HepG2 (cell line): ENCODE data around the gene FTCD. TPM values are rescaled to one million over a fixed set of nuclear protein-coding genes. Genes with fewer than 3 reads are reported as not detected.

ENCODE experiments used
- ATAC-seq: fragments of 200-7000 bp; cut with Tn5 transposase; 3 replicates; pipeline ENCODE4 v1.9.1; 2020; ENCODE audit warnings: mild to moderate bottlenecking, moderate library complexity
- BruUV-seq: library from RNA; stranded (reverse); fragments of 400-500 nt; replicated peaks from 2 replicates; lab custom pipeline; 2021; lab: Mats Ljungman, UMichigan
- CTCF ChIA-PET: fragments of 300-600 bp; formaldehyde crosslinking; extraction: SDS; loops from one replicate; lab custom pipeline; 2021; ENCODE audit warnings: low total read pairs, inconsistent platforms, low intra/inter-chr PET ratio; lab: Yijun Ruan, JAX
- POLR2A ChIA-PET: fragments of 350-600 bp; sonication (Branson Sonifier 250); formaldehyde crosslinking; loops from one replicate; lab custom pipeline; 2020; ENCODE audit warnings: antibody characterized with exemption, inconsistent platforms; lab: Yijun Ruan, JAX
- DNase-seq: peaks from one replicate; pipeline ENCODE4 v3.0.0-alpha.2; 2015; ENCODE audit warnings: low spot score
- FAIRE-seq: peaks from 3 replicates; lab custom pipeline; 2011; peaks lifted over from hg19 to GRCh38; lab: Jason Lieb, UNC
- H2AFZ ChIP-seq: one replicate; pipeline ENCODE4 v1.6.1; 2011; ENCODE audit warnings: low read length, inconsistent platforms
- H3K27ac ChIP-seq: fragments of 300-600 bp; 3 replicates; pipeline ENCODE4 v1.8.0; 2011; ENCODE audit warnings: mixed run types, mild to moderate bottlenecking, mixed read lengths, low read length, inconsistent platforms; ENCODE audit not compliant: insufficient read depth; ENCODE audit errors: extremely low read length
- H3K27me3 ChIP-seq, 2 experiments: fragments of 200-600 bp in 1 of 2; 2 replicates in 1 of 2; 3 replicates in 1 of 2; pipeline versions ENCODE4 v1.6.0 to v1.8.0; 2011; ENCODE audit warnings: low read length in 2 of 2, mild to moderate bottlenecking in 2 of 2, moderate library complexity in 2 of 2, inconsistent platforms in 1 of 2; ENCODE audit not compliant: insufficient read depth in 2 of 2, control insufficient read depth in 1 of 2
- H3K36me3 ChIP-seq, 2 experiments: fragments of 200-600 bp in 1 of 2; replicated peaks in 1 of 2; 2 replicates in 1 of 2; 3 replicates in 1 of 2; pipeline versions ENCODE4 v1.5.1 to v1.8.0; 2011; ENCODE audit warnings: low read length in 2 of 2, inconsistent platforms in 1 of 2; ENCODE audit not compliant: insufficient read depth in 2 of 2, control insufficient read depth in 1 of 2
- H3K4me1 ChIP-seq: 2 replicates; pipeline ENCODE4 v1.5.1; 2012; ENCODE audit warnings: low read length, inconsistent platforms; ENCODE audit not compliant: insufficient read depth
- H3K4me2 ChIP-seq: 2 replicates; pipeline ENCODE4 v1.6.0; 2011; ENCODE audit warnings: low read depth, low read length, inconsistent platforms
- H3K4me3 ChIP-seq, 3 experiments: fragments of 200-600 bp in 1 of 3; sonication (generic), shearing (Covaris generic) in 1 of 3; replicated peaks in 1 of 3; 2 replicates each; pipeline ENCODE4 v1.5.1; 2011 to 2016; ENCODE audit warnings: low read length in 3 of 3, inconsistent platforms in 2 of 3, low read depth in 2 of 3, mild to moderate bottlenecking in 2 of 3, control low read depth in 1 of 3, mixed read lengths in 1 of 3; ENCODE audit not compliant: insufficient read depth in 1 of 3
- H3K79me2 ChIP-seq: one replicate; pipeline ENCODE4 v1.6.1; 2011; ENCODE audit warnings: low read length, inconsistent platforms; ENCODE audit not compliant: insufficient read depth
- H3K9ac ChIP-seq: 2 replicates; pipeline ENCODE4 v1.6.0; 2011; ENCODE audit warnings: mild to moderate bottlenecking, low read depth, low read length, inconsistent platforms; ENCODE audit not compliant: insufficient read depth
- H3K9me3 ChIP-seq: 2 replicates; pipeline ENCODE4 v1.5.1; 2012; ENCODE audit warnings: mild to moderate bottlenecking, low read length
- H4K20me1 ChIP-seq: 2 replicates; pipeline ENCODE4 v1.6.0; 2011; ENCODE audit warnings: inconsistent platforms, mild to moderate bottlenecking, low read length, moderate library complexity; ENCODE audit not compliant: insufficient read depth
- ETS1 ChIP-seq: sonication (generic); formaldehyde crosslinking; IDR thresholded peaks from 2 replicates; pipeline ENCODE4 v1.4.0; 2020; ENCODE audit warnings: missing genetic modification reagents
- HNRNPH1 ChIP-seq: fragments of 200-400 bp; formaldehyde crosslinking; optimal IDR thresholded peaks from 2 replicates; pipeline ENCODE3; 2017; ENCODE audit warnings: mild to moderate bottlenecking, low read depth, low read length
- PCBP1 ChIP-seq: fragments of 200-400 bp; formaldehyde crosslinking; IDR thresholded peaks from 2 replicates; pipeline ENCODE4 v1.6.1; 2017; ENCODE audit warnings: mild to moderate bottlenecking, low read depth, low read length, borderline replicate concordance
- SNRNP70 ChIP-seq: fragments of 200-400 bp; formaldehyde crosslinking; IDR thresholded peaks from 2 replicates; pipeline ENCODE4 v1.6.1; 2017; ENCODE audit warnings: mild to moderate bottlenecking, low read depth, low read length, moderate library complexity
- TARDBP ChIP-seq: sonication (generic); formaldehyde crosslinking; IDR thresholded peaks from 2 replicates; pipeline ENCODE4 v1.8.0; 2022; ENCODE audit warnings: mild to moderate bottlenecking, missing genetic modification reagents
- ZC3H13 ChIP-seq: sonication (generic); formaldehyde crosslinking; IDR thresholded peaks from 2 replicates; pipeline ENCODE4 v1.8.1; 2023; ENCODE audit warnings: mild to moderate bottlenecking, missing genetic modification reagents, moderate library complexity
- ZNF672 ChIP-seq: sonication (generic); formaldehyde crosslinking; IDR thresholded peaks from 2 replicates; pipeline ENCODE4 v1.8.1; 2022; ENCODE audit warnings: missing genetic modification reagents
- WGBS: methylation state at CpG from one replicate; pipeline ENCODE4 v1.1.6; 2017; ENCODE audit warnings: low lambda C conversion rate; 5-methylcytosine and 5-hydroxymethylcytosine counted together
- in situ Hi-C: cut with HindIII; loops from 2 replicates; pipeline ENCODE4 v1.10.0; 2017; ENCODE audit warnings: low pct_unique_long_range_greater_than_20kb; ENCODE audit not compliant: extremely low pct_ligation_motif_present
- intact Hi-C: fragments of 100-400 bp; cut with micrococcal nuclease; formaldehyde crosslinking; loops from one replicate; pipeline ENCODE4 v1.10.0; 2022; ENCODE audit not compliant: unreplicated experiment
- polyA plus RNA-seq, 8 experiments: library from polyadenylated mRNA; depleted of rRNA in 3 of 8; stranded (reverse) in 7 of 8; unstranded in 1 of 8; fragments of >200 nt; fragmentation: Illumina TruSeq in 4 of 8; extraction: Trizol in 4 of 8; gene quantifications; 2 replicates each; pipeline versions ENCODE4 v1.2.1 to v1.2.3, GENCODE V29; 2011 to 2016; ENCODE audit warnings: low read depth in 4 of 8, missing spikeins in 1 of 8, mixed read lengths in 1 of 8; ENCODE audit not compliant: insufficient read depth in 1 of 8
- total RNA-seq, 5 experiments: library from RNA; depleted of rRNA; stranded (reverse); fragments of >200 nt; fragmentation: Illumina TruSeq; extraction: Trizol; gene quantifications; 2 replicates each; pipeline ENCODE4 v1.2.3, GENCODE V29; 2016; ENCODE audit warnings: low read depth in 1 of 5

FTCD gene
- total and polyA plus RNA-seq, 2 of the 13 experiments (the other 11 are each of a cell fraction or from before 2014, with no cell fraction given), result 75.7 to 105 TPM

GRCh38 chr21:46131588-46131837 is 23.9 kb downstream of the FTCD start:
- H3K9me3 ChIP-seq, result no peaks in the 10 kb centered on the region
- FAIRE-seq, result no peak
- no peaks in the 10 kb centered on the region for H3K79me2 ChIP-seq
- H4K20me1 ChIP-seq, result peaks cover 4% of the 10 kb centered on the region; the same call in 1 of the 2 replicates
- no peak overlapping the region for H3K4me2 ChIP-seq
- H3K4me1 ChIP-seq, result no peaks in the 10 kb centered on the region
- TF ChIP-seq HNRNPH1, result no peak
- no peak for TF ChIP-seq ZNF672 (CRISPR knock-in tag)
- TF ChIP-seq ETS1, result no peak
- 0 out of 2 replicates have a peak, but pooled peaks have one; percentile 11 for TF ChIP-seq ZC3H13 (CRISPR knock-in tag)
- no peak for TF ChIP-seq SNRNP70
- no peak for TF ChIP-seq TARDBP (CRISPR knock-in tag)
- no peak for TF ChIP-seq PCBP1
- TF ChIP-seq, all 625 proteins: peak for 1
- no peak overlapping the region for H3K27ac ChIP-seq
- no CpG with 5 or more reads among the region's 4 CpGs for WGBS
- ATAC-seq (no peak), DNase-seq (no peak)
- ChIA-PET POLR2A (no interaction called here), CTCF (no interaction called here)
- no peak overlapping the region for H2AFZ ChIP-seq
- no peaks in the 10 kb centered on the region for H3K36me3 ChIP-seq
- H3K9ac ChIP-seq, result no peak overlapping the region
- H3K27me3 ChIP-seq, result no peaks in the 10 kb centered on the region
- BruUV-seq, result no TSS peak
- intact Hi-C loops (no loop called here), in situ Hi-C loops (no loop called here)
- no peak overlapping the region for H3K4me3 ChIP-seq

DNA sequence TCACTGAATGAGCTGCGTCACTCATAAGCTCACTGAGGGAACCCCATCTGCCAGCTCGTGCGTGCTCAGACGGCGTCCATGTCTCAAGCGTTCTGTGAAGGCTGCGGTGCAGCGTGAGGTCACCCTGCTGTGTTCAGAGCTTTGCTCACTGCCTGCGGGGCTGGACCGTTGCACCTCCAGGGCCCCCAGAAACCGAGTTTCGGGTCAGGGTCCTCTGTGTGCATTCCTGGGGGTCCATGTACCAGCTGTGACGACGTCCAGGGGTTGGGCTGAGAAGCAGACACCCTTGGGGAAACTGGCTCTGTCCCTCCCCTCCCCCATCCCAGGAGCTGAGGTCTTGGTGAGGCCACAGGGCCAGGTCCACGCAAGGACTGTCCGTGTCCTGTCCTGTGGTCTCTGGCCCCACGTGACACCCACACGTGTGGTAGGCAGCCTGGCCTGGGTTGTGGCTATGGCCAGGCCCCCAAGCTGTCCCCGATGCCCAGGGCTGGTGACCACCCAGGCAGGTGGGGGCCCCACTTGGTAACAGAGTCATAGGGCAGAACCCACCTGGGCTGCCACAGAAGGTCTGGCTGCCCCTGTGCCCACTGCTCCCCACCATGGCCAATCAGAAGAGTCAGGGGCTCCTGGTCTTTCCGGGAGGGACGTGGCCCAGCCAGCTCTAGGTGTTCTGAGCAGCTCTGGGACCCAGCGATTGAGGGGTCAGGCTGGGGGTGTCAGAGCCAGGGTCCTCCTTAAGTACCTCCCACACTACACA is 24.4 kb downstream of the FTCD start:
- Histone ChIP-seq H3K4me1 (no peaks in the 10 kb centered on the region), H3K27ac (no peak overlapping the region), H3K36me3 (no peaks in the 10 kb centered on the region), H3K4me2 (no peak overlapping the region), H4K20me1 (peaks cover 4% of the 10 kb centered on the region; the same call in 1 of the 2 replicates), H3K27me3 (no peaks in the 10 kb centered on the region), H3K79me2 (no peaks in the 10 kb centered on the region), H3K9me3 (no peaks in the 10 kb centered on the region), H3K4me3 (no peak overlapping the region), H2AFZ (no peak overlapping the region), H3K9ac (no peak overlapping the region)
- ChIA-PET POLR2A (no interaction called here), CTCF (no interaction called here)
- DNase-seq (no peak), FAIRE-seq (no peak), ATAC-seq (no peak)
- in situ Hi-C loops, result no loop called here
- TF ChIP-seq ZC3H13 (CRISPR knock-in tag) (0 out of 2 replicates have a peak, but pooled peaks have one; percentile 4), HNRNPH1 (no peak)
- WGBS, result 93% methylated on average over 6 of the region's 22 CpGs
- intact Hi-C loops, result no loop called here
- BruUV-seq, result no TSS peak
